ENCODE data around the gene PTPRG. TPM values are rescaled to one million over a fixed set of nuclear protein-coding genes. Genes with fewer than 3 reads are reported as not detected.
A peak's percentile ranks its signal among the peaks of the same experiment; 100 is the strongest.

The PTPRG gene
- total RNA-seq, 1 donor from 2014 or later, result 0.22 TPM

GRCh38 chr3:61583890-61584875 lies 22.8 kb downstream of the PTPRG start:
- DNase-seq (no peak), ATAC-seq (ENCODE audit: low read depth) (no peak)
- no peak for TF ChIP-seq CTCF (IDR thresholded peaks at IDR 0.05)
- Mint-ChIP-seq H3K27me3 (peaks cover 2% of the 10 kb centered on the region), H3K27ac (no peak overlapping the region), H3K9me3 (no peaks in the 10 kb centered on the region), H3K36me3 (ENCODE audit: low read depth) (no peaks in the 10 kb centered on the region), H3K4me3 (no peak overlapping the region), H3K4me1 (no peaks in the 10 kb centered on the region)
- CTCF ChIA-PET, result no interaction called here
- intact Hi-C loops (cut with micrococcal nuclease), result no loop called here
- POLR2A ChIA-PET, result no interaction called here

GRCh38 chr3:61589856-61590255 lies 28.5 kb downstream of the PTPRG start:
- ChIA-PET POLR2A (no interaction called here), CTCF (no interaction called here)
- TF ChIP-seq CTCF (IDR thresholded peaks at IDR 0.05), result no peak
- intact Hi-C loops (cut with micrococcal nuclease), result no loop called here
- H3K36me3 Mint-ChIP-seq (ENCODE audit: low read depth), result no peaks in the 10 kb centered on the region
- ATAC-seq (ENCODE audit: low read depth) (no peak), DNase-seq (no peak)
- no peak overlapping the region for H3K27ac Mint-ChIP-seq
- H3K27me3 Mint-ChIP-seq, result peaks cover 2% of the 10 kb centered on the region
- no peak overlapping the region for H3K4me3 Mint-ChIP-seq
- no peaks in the 10 kb centered on the region for H3K4me1 Mint-ChIP-seq
- no peaks in the 10 kb centered on the region for H3K9me3 Mint-ChIP-seq

DNA sequence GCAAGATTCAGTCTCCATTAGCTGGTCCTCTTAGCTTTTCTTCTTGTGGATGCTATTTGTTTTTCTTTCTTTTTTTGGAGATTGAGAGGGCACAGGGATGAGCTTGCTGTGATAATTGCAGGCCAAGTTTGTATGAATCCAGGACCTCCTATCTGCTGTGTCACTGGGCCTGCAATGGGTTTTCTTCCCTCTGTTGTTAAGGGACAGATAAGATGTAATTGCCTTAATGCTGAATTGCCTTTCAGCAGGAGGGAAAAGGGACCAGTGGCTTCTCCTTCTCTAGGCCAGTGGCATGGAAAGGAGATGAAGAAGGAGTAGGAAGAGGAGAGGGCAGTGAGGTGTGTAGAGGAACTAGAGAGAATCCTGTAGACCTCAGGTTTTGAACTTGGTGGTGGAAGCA lies 29.9 kb downstream of the PTPRG start:
- CTCF ChIA-PET, result no interaction called here
- no peak for ATAC-seq (ENCODE audit: low read depth)
- no peak for DNase-seq
- Mint-ChIP-seq H3K9me3 (no peaks in the 10 kb centered on the region), H3K4me3 (no peak overlapping the region), H3K27ac (peak overlapping the region; percentile 24), H3K36me3 (ENCODE audit: low read depth) (no peaks in the 10 kb centered on the region), H3K27me3 (peaks cover 2% of the 10 kb centered on the region), H3K4me1 (no peaks in the 10 kb centered on the region)
- POLR2A ChIA-PET, result no interaction called here
- no peak for TF ChIP-seq CTCF (IDR thresholded peaks at IDR 0.05)
- intact Hi-C loops (cut with micrococcal nuclease), result no loop called here

GRCh38 chr3:61593446-61594029 lies 32.2 kb downstream of the PTPRG start:
- Mint-ChIP-seq H3K27me3 (no peaks in the 10 kb centered on the region), H3K36me3 (ENCODE audit: low read depth) (no peaks in the 10 kb centered on the region), H3K9me3 (no peaks in the 10 kb centered on the region), H3K4me3 (no peak overlapping the region), H3K4me1 (no peaks in the 10 kb centered on the region), H3K27ac (no peak overlapping the region)
- DNase-seq, result no peak
- no peak for TF ChIP-seq CTCF (IDR thresholded peaks at IDR 0.05)
- CTCF ChIA-PET, result no interaction called here
- intact Hi-C loops (cut with micrococcal nuclease), result no loop called here
- ATAC-seq (ENCODE audit: low read depth), result no peak
- POLR2A ChIA-PET, result no interaction called here

- Mint-ChIP-seq H3K4me1 (no peaks in the 10 kb centered on the region), H3K27me3 (no peaks in the 10 kb centered on the region), H3K4me3 (no peak overlapping the region), H3K36me3 (ENCODE audit: low read depth) (no peaks in the 10 kb centered on the region), H3K9me3 (no peaks in the 10 kb centered on the region), H3K27ac (no peak overlapping the region)
- POLR2A ChIA-PET, result no interaction called here
- intact Hi-C loops (cut with micrococcal nuclease), result no loop called here
- no peak for TF ChIP-seq CTCF (IDR thresholded peaks at IDR 0.05)
- CTCF ChIA-PET, result no interaction called here
- DNase-seq (no peak), ATAC-seq (ENCODE audit: low read depth) (no peak)
Measured at GRCh38 chr3:61594144-61594963, 33.0 kb downstream of the PTPRG start.

Data from activated B cell treated with CpG ODN at 0.5 μM for 24 hours (primary cell).